Osteocyte (in vitro differentiated cells): ENCODE measurements around the gene SNAPC1. TPM values are rescaled to one million over a fixed set of nuclear protein-coding genes. Genes with fewer than 3 reads are reported as not detected.
"Not testable (repeated sequence)": the region's sequence is repeated elsewhere in the genome, so short reads cannot be mapped to it uniquely, and the experiment has no call there.

Experiments used
- DNase-seq: peaks from one replicate; pipeline ENCODE4 v3.0.0; 2021; ENCODE audit warnings: mixed read lengths; ENCODE audit not compliant: unreplicated experiment; ENCODE audit errors: extremely low spot score
- H3K27ac Mint-ChIP-seq: one replicate; pipeline ENCODE4 v1.8.0; 2021; ENCODE audit warnings: mild to moderate bottlenecking, mixed read lengths; ENCODE audit not compliant: unreplicated experiment
- H3K27me3 Mint-ChIP-seq: one replicate; pipeline ENCODE4 v1.8.0; 2021; ENCODE audit warnings: mixed read lengths; ENCODE audit not compliant: unreplicated experiment
- H3K36me3 Mint-ChIP-seq: one replicate; pipeline ENCODE4 v1.8.0; 2021; ENCODE audit warnings: mixed read lengths; ENCODE audit not compliant: unreplicated experiment
- H3K4me1 Mint-ChIP-seq: one replicate; pipeline ENCODE4 v1.8.0; 2021; ENCODE audit warnings: mixed read lengths; ENCODE audit not compliant: unreplicated experiment
- H3K4me3 Mint-ChIP-seq: one replicate; pipeline ENCODE4 v1.8.0; 2021; ENCODE audit warnings: mild to moderate bottlenecking, moderate library complexity, mixed read lengths; ENCODE audit not compliant: unreplicated experiment
- H3K9me3 Mint-ChIP-seq: one replicate; pipeline ENCODE4 v1.8.0; 2021; ENCODE audit warnings: mixed read lengths; ENCODE audit not compliant: unreplicated experiment
- CTCF ChIP-seq: fragments of 200-600 bp; sonication (generic); IDR thresholded peaks from 2 replicates; pipeline ENCODE4 v1.5.0; 2021; ENCODE audit warnings: antibody characterized with exemption, mild to moderate bottlenecking, moderate library complexity
- total RNA-seq: library from RNA; stranded (reverse); gene quantifications from 2 replicates; pipeline ENCODE4 v1.2.1, GENCODE V29; 2021

The SNAPC1 gene
- total RNA-seq, 1 donor from 2014 or later: 9.1 TPM

- Mint-ChIP-seq H3K4me3 (no peak overlapping the region), H3K27ac (no peak overlapping the region), H3K36me3 (peaks cover 51% of the 10 kb centered on the region)
Observed at GRCh38 chr14:61742371-61742770, 19.8 kb upstream of the SNAPC1 start.

GRCh38 chr14:61744238-61744637, 18.0 kb upstream of the SNAPC1 start:
- Mint-ChIP-seq H3K4me3 (no peak overlapping the region), H3K27me3 (no peaks in the 10 kb centered on the region), H3K36me3 (peaks cover 51% of the 10 kb centered on the region), H3K27ac (no peak overlapping the region), H3K9me3 (no peaks in the 10 kb centered on the region), H3K4me1 (peaks cover 20% of the 10 kb centered on the region)
- no peak for DNase-seq
- no peak for TF ChIP-seq CTCF

More at GRCh38 chr14:61742371-61742770, 19.8 kb upstream of the SNAPC1 start:
- H3K4me1 Mint-ChIP-seq: peaks cover 7% of the 10 kb centered on the region
- H3K9me3 Mint-ChIP-seq: no peaks in the 10 kb centered on the region
- TF ChIP-seq CTCF: no peak
- no peaks in the 10 kb centered on the region for H3K27me3 Mint-ChIP-seq
- no peak for DNase-seq

- Mint-ChIP-seq H3K36me3 (peaks cover 53% of the 10 kb centered on the region), H3K27ac (peak overlapping the region; percentile 71), H3K4me1 (peaks cover 27% of the 10 kb centered on the region)
- not testable (repeated sequence) for H3K27me3 Mint-ChIP-seq, DNase-seq, H3K4me3 Mint-ChIP-seq, H3K9me3 Mint-ChIP-seq
Observed at GRCh38 chr14:61746346-61746745, 15.9 kb upstream of the SNAPC1 start.

GRCh38 chr14:61746881-61747280, 15.3 kb upstream of the SNAPC1 start:
- Mint-ChIP-seq H3K27me3 (no peaks in the 10 kb centered on the region), H3K9me3 (no peaks in the 10 kb centered on the region), H3K4me3 (no peak overlapping the region), H3K36me3 (peaks cover 53% of the 10 kb centered on the region), H3K4me1 (peaks cover 31% of the 10 kb centered on the region), H3K27ac (peak overlapping the region; percentile 71)
- DNase-seq: no peak
- TF ChIP-seq CTCF: no peak

- H3K4me3 Mint-ChIP-seq: no peak overlapping the region
Observed at GRCh38 chr14:61747342-61747741, 14.9 kb upstream of the SNAPC1 start.

More at GRCh38 chr14:61747342-61747741, 14.9 kb upstream of the SNAPC1 start:
- Mint-ChIP-seq H3K27ac (peak overlapping the region; percentile 71), H3K27me3 (no peaks in the 10 kb centered on the region), H3K4me1 (peaks cover 35% of the 10 kb centered on the region), H3K36me3 (peaks cover 56% of the 10 kb centered on the region), H3K9me3 (no peaks in the 10 kb centered on the region)
- no peak for DNase-seq
- no peak for TF ChIP-seq CTCF
